Body of pancreas (tissue), 4 donors: ENCODE results near the gene AHCYL2.

ENCODE experiments used
- CTCF ChIP-seq, 7 experiments: fragments of 450-650 bp in 4 of 7; fragments of 200-600 bp in 3 of 7; sonication (generic) in 3 of 7; IDR thresholded peaks; one replicate each; pipeline ENCODE4 v1.5.1; 2016 to 2019; ENCODE audit warnings: antibody characterized with exemption in 7 of 7
- POLR2A ChIP-seq, 3 donors: fragments of 450-650 bp; IDR thresholded peaks; one replicate each; pipeline ENCODE4 v1.6.1; 2016; ENCODE audit warnings: antibody characterized with exemption in 3 of 3, mild to moderate bottlenecking in 2 of 3

GRCh38 chr7:129389829-129390228 lies 165.0 kb downstream of the AHCYL2 start:
- TF ChIP-seq CTCF (IDR thresholded peaks at IDR 0.05): no peak
- TF ChIP-seq POLR2A (IDR thresholded peaks at IDR 0.05): no peak
